Thoracic aorta (tissue), 2 donors: Measurements from ENCODE around the gene HLA-DMB. TPM values are rescaled to one million over a fixed set of nuclear protein-coding genes. Genes with fewer than 3 reads are reported as not detected.

Experiments
- ATAC-seq: fragments of 150-250 bp; one replicate; pipeline ENCODE4 v1.8.0; 2017; ENCODE audit warnings: low read depth; ENCODE audit not compliant: insufficient number of reproducible peaks, low FRiP score
- DNase-seq: peaks from one replicate; pipeline ENCODE4 v3.0.0-alpha.2; 2020; ENCODE audit warnings: low spot score
- H3K27ac ChIP-seq, 2 donors: fragments of 200-600 bp; sonication (generic); 1 replicate in 1 of 2; 2 replicates in 1 of 2; pipeline ENCODE4 v1.5.1; 2016; ENCODE audit warnings: mild to moderate bottlenecking in 2 of 2, moderate library complexity in 2 of 2
- H3K27me3 ChIP-seq: fragments of 200-600 bp; sonication (generic); replicated peaks from 2 replicates; pipeline ENCODE4 v1.6.0; 2016; ENCODE audit warnings: mild to moderate bottlenecking; ENCODE audit not compliant: insufficient read depth
- H3K36me3 ChIP-seq: fragments of 200-600 bp; sonication (generic); one replicate; pipeline ENCODE4 v1.5.1; 2016
- H3K4me1 ChIP-seq, 2 donors: fragments of 200-600 bp; sonication (generic); 1 replicate in 1 of 2; 2 replicates in 1 of 2; pipeline versions ENCODE4 v1.5.1 to v1.6.0; 2016; ENCODE audit warnings: low read depth in 2 of 2, mild to moderate bottlenecking in 1 of 2; ENCODE audit not compliant: control insufficient read depth in 1 of 2
- H3K4me3 ChIP-seq: fragments of 200-600 bp; sonication (generic); 2 replicates; pipeline ENCODE4 v1.5.1; 2016; ENCODE audit warnings: mild to moderate bottlenecking
- H3K9me3 ChIP-seq: fragments of 200-600 bp; sonication (generic); 2 replicates; pipeline ENCODE4 v1.5.1; 2016
- CTCF ChIP-seq: fragments of 200-600 bp; sonication (generic); IDR thresholded peaks from one replicate; pipeline ENCODE4 v1.5.1; 2019; ENCODE audit warnings: antibody characterized with exemption
- total RNA-seq, 2 donors: library from RNA; depleted of rRNA; stranded (reverse); fragments of >200 nt; gene quantifications; one replicate each; pipeline versions ENCODE4 v1.1.0 to v1.2.3, GENCODE V29; 2016

Gene HLA-DMB
- total RNA-seq, 2 donors from 2014 or later: 13.5 to 34.4 TPM

DNA sequence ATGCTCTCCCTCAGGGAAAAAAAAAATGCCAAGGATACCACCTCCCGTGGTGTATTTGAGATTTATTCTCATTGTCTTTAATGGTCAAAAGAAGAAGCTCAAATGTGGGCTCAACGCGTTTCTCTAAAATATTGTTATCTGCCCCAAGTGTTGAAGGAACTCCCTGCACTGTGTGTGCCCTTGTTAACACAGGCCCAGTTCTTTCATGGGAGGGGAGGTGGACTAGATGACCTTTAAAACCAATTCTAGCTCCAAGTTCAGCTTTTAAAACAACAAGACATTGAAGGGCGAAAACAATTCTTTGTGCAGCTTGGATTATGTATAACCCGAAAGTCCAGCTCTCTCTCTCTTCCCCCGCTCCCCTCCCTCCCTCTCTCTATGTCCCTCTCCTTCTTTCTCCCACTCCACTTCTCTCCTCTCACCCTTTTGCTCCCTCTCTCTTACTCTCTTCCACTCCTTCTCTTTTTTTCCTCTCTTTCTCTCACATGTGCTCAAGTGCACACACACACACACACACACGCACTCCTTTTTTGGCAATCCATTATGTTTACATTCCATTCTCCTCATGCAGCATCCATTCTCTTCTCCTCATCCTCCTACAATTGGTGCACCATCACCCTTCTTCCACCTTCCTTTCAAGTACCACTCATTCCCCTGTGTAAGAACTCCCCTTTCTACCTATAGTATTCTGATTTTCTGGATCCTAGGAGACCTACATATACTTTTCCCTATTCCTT, 8.5 kb downstream of the HLA-DMB start:
- no peak for DNase-seq
- Histone ChIP-seq H3K36me3 (no peaks in the 10 kb centered on the region), H3K27ac (no peak overlapping the region), H3K9me3 (no peaks in the 10 kb centered on the region), H3K4me3 (no peak overlapping the region), H3K4me1 (no peaks in the 10 kb centered on the region), H3K27me3 (no peaks in the 10 kb centered on the region)
- no peak for TF ChIP-seq CTCF
- ATAC-seq: no peak

GRCh38 chr6:32931211-32931610, 9.6 kb downstream of the HLA-DMB start:
- H3K4me3 ChIP-seq: no peak overlapping the region
- ATAC-seq (no peak), DNase-seq (no peak)
- no peaks in the 10 kb centered on the region for H3K9me3 ChIP-seq
- no peaks in the 10 kb centered on the region for H3K27me3 ChIP-seq
- no peaks in the 10 kb centered on the region for H3K36me3 ChIP-seq
- no peak for TF ChIP-seq CTCF
- H3K27ac ChIP-seq: no peak overlapping the region
- H3K4me1 ChIP-seq: no peaks in the 10 kb centered on the region

- TF ChIP-seq CTCF: no peak
- ATAC-seq: no peak
- H3K4me3 ChIP-seq: no peak overlapping the region
Measured at GRCh38 chr6:32922083-32922482, 18.7 kb downstream of the HLA-DMB start.

DNA sequence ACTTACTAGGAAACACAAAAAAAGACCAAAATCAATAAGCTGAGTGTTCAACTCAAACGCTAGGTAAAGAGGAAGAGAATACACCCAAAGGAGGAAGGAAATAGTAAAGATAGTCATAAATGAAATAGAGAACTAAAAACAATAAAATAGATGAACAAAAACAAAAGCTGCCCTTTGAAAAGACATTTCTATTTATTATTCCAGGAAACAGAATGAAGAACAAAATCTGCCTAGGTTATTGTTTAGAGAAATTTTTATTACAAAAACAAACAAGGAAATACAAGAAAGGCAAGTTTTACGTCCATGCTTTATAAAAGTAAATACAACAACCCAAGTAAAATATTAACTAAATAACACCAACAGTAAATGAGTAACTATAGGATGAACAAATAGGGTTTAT, 20.1 kb downstream of the HLA-DMB start:
- Histone ChIP-seq H3K4me3 (no peak overlapping the region), H3K4me1 (no peaks in the 10 kb centered on the region), H3K9me3 (no peaks in the 10 kb centered on the region), H3K27me3 (peaks cover 5% of the 10 kb centered on the region), H3K36me3 (no peaks in the 10 kb centered on the region), H3K27ac (no peak overlapping the region)
- no peak for TF ChIP-seq CTCF
- ATAC-seq (no peak), DNase-seq (no peak)

More at GRCh38 chr6:32922083-32922482, 18.7 kb downstream of the HLA-DMB start:
- no peaks in the 10 kb centered on the region for H3K9me3 ChIP-seq
- H3K4me1 ChIP-seq: no peaks in the 10 kb centered on the region
- peaks cover 5% of the 10 kb centered on the region for H3K27me3 ChIP-seq
- no peak overlapping the region for H3K27ac ChIP-seq
- no peaks in the 10 kb centered on the region for H3K36me3 ChIP-seq
- DNase-seq: no peak

DNA sequence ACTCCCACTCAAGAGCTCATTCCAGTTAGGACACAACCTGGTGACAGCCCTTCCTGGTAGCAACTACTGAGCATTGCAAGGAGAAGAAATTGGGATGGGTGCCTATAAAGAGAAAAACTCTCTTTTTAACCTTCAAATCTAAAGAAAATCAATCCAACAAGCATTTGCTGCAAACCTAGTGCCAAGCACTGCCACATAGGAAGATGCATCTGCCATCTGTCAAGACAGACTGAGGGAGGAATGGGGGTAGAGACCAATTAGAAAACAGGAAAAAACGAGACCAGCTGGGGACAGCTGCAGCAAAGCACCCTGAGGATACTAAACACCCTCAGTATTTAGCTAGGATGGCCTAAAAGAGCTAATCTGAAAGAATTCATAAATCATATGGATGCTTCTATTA, 27.9 kb downstream of the HLA-DMB start:
- no peak for TF ChIP-seq CTCF
- H3K27me3 ChIP-seq: no peaks in the 10 kb centered on the region
- ATAC-seq (no peak), DNase-seq (no peak)
- H3K36me3 ChIP-seq: no peaks in the 10 kb centered on the region
- no peaks in the 10 kb centered on the region for H3K9me3 ChIP-seq
- no peaks in the 10 kb centered on the region for H3K4me1 ChIP-seq
- H3K27ac ChIP-seq: no peak overlapping the region
- no peak overlapping the region for H3K4me3 ChIP-seq
